HepG2 (cell line): ENCODE results near the gene HHATL. TPM values are rescaled to one million over a fixed set of nuclear protein-coding genes. Genes with fewer than 3 reads are reported as not detected.
A peak's percentile ranks its signal among the peaks of the same experiment; 100 is the strongest.

Experiments
- ATAD3A ChIP-seq: sonication (generic); formaldehyde crosslinking; IDR thresholded peaks from 2 replicates; pipeline ENCODE4 v1.4.0; 2020; ENCODE audit warnings: missing genetic modification reagents
- BATF2 ChIP-seq: sonication (generic); formaldehyde crosslinking; IDR thresholded peaks from 2 replicates; pipeline ENCODE4 v1.8.0; 2022; ENCODE audit warnings: mild to moderate bottlenecking, missing genetic modification reagents, moderate library complexity
- HINFP ChIP-seq: sonication (generic); formaldehyde crosslinking; IDR thresholded peaks from 2 replicates; pipeline ENCODE4 v1.4.0; 2020; ENCODE audit warnings: low read depth, mild to moderate bottlenecking, missing genetic modification reagents
- HOXA5 ChIP-seq: sonication (generic); formaldehyde crosslinking; IDR thresholded peaks from 2 replicates; pipeline ENCODE4 v1.4.0; 2020; ENCODE audit warnings: missing genetic modification reagents
- KDM3A ChIP-seq: IDR thresholded peaks from 2 replicates; pipeline ENCODE4 v1.6.1; 2018; ENCODE audit warnings: low read depth, missing compliant biosample characterization
- SIX4 ChIP-seq: sonication (generic); formaldehyde crosslinking; IDR thresholded peaks from 2 replicates; pipeline ENCODE4 v1.4.0; 2020; ENCODE audit warnings: missing genetic modification reagents
- ZBTB10 ChIP-seq: sonication (generic); formaldehyde crosslinking; IDR thresholded peaks from 2 replicates; pipeline ENCODE4 v1.4.0; 2020; ENCODE audit warnings: missing genetic modification reagents, borderline replicate concordance
- ZHX2 ChIP-seq, 2 experiments: sonication (generic) in 1 of 2; formaldehyde crosslinking in 1 of 2; IDR thresholded peaks; 2 replicates each; pipeline versions ENCODE4 v1.6.1 to v1.9.0; 2014 to 2022; ENCODE audit warnings: antibody characterized with exemption in 1 of 2, borderline replicate concordance in 1 of 2, inconsistent platforms in 1 of 2, low read depth in 1 of 2, missing genetic modification reagents in 1 of 2
- ZNF441 ChIP-seq: sonication (generic); formaldehyde crosslinking; IDR thresholded peaks from 2 replicates; pipeline ENCODE4 v1.7.0; 2021; ENCODE audit warnings: missing genetic modification reagents, borderline replicate concordance
- ZNF607 ChIP-seq: sonication (generic); formaldehyde crosslinking; IDR thresholded peaks from 2 replicates; pipeline ENCODE4 v1.5.1; 2020; ENCODE audit warnings: missing genetic modification reagents, mild to moderate bottlenecking, borderline replicate concordance
- ZNF704 ChIP-seq: sonication (generic); formaldehyde crosslinking; IDR thresholded peaks from 2 replicates; pipeline ENCODE4 v1.8.1; 2023; ENCODE audit warnings: mild to moderate bottlenecking, inconsistent platforms, moderate library complexity, missing genetic modification reagents, borderline replicate concordance
- ZNF737 ChIP-seq: sonication (generic); formaldehyde crosslinking; IDR thresholded peaks from 2 replicates; pipeline ENCODE4 v1.5.0; 2020; ENCODE audit warnings: missing genetic modification reagents, mild to moderate bottlenecking, borderline replicate concordance
- polyA plus RNA-seq, 8 experiments: library from polyadenylated mRNA; depleted of rRNA in 3 of 8; stranded (reverse) in 7 of 8; unstranded in 1 of 8; fragments of >200 nt; fragmentation: Illumina TruSeq in 4 of 8; extraction: Trizol in 4 of 8; gene quantifications; 2 replicates each; pipeline versions ENCODE4 v1.2.1 to v1.2.3, GENCODE V29; 2011 to 2016; ENCODE audit warnings: low read depth in 4 of 8, missing spikeins in 1 of 8, mixed read lengths in 1 of 8; ENCODE audit not compliant: insufficient read depth in 1 of 8
- total RNA-seq, 5 experiments: library from RNA; depleted of rRNA; stranded (reverse); fragments of >200 nt; fragmentation: Illumina TruSeq; extraction: Trizol; gene quantifications; 2 replicates each; pipeline ENCODE4 v1.2.3, GENCODE V29; 2016; ENCODE audit warnings: low read depth in 1 of 5

Gene HHATL
- total and polyA plus RNA-seq, 2 of the 13 experiments (the other 11 are each of a cell fraction or from before 2014, with no cell fraction given): 0.26 TPM; not detected in 1

- TF ChIP-seq ZHX2 (IDR thresholded peaks at IDR 0.05; ENCODE audit: low read depth) (no peak), ZHX2 (CRISPR knock-in tag; IDR thresholded peaks at IDR 0.05; ENCODE audit: borderline replicate concordance) (peak; percentile 93), ZNF737 (CRISPR knock-in tag) (0 out of 2 replicates have a peak, but pooled peaks have one; percentile 51), HINFP (CRISPR knock-in tag) (0 out of 2 replicates have a peak, but pooled peaks have one; percentile 24), ZNF704 (CRISPR knock-in tag) (0 out of 2 replicates have a peak, but pooled peaks have one; percentile 38), ATAD3A (0 out of 2 replicates have a peak, but pooled peaks have one; percentile 85), SIX4 (CRISPR knock-in tag) (0 out of 2 replicates have a peak, but pooled peaks have one; percentile 40), ZNF441 (CRISPR knock-in tag) (peak; percentile 91; the same call in 1 of the 2 replicates), KDM3A (CRISPR knock-in tag) (0 out of 2 replicates have a peak, but pooled peaks have one; percentile 47), BATF2 (CRISPR knock-in tag) (0 out of 2 replicates have a peak, but pooled peaks have one; percentile 70), ZBTB10 (CRISPR knock-in tag) (peak; percentile 79), HOXA5 (CRISPR knock-in tag) (peak; percentile 98), ZNF607 (peak; percentile 67)
These were observed 1.1 kb downstream of the HHATL start (continued) for GRCh38 chr3:42701371-42702065.
